KOPT-K1 (cell line): Measurements from ENCODE around the gene KHK.

ENCODE experiments used
- H3K27ac ChIP-seq: fragments of 200-600 bp; sonication (generic); 2 replicates; pipeline ENCODE4 v1.5.1; 2016; ENCODE audit warnings: antibody characterized with exemption, mild to moderate bottlenecking, low read depth, low read length; ENCODE audit not compliant: poor library complexity, severe bottlenecking
- H3K36me3 ChIP-seq: fragments of 200-600 bp; sonication (generic); 2 replicates; pipeline ENCODE4 v1.5.1; 2017; ENCODE audit warnings: antibody characterized with exemption, mild to moderate bottlenecking, low read length, moderate library complexity; ENCODE audit not compliant: insufficient read depth
- H3K9me3 ChIP-seq: fragments of 200-600 bp; sonication (generic); 2 replicates; pipeline ENCODE4 v1.5.1; 2017; ENCODE audit warnings: antibody characterized with exemption, low read length, mild to moderate bottlenecking; ENCODE audit not compliant: insufficient read depth, poor library complexity, severe bottlenecking

Gene KHK

GRCh38 chr2:27086724-27087593 is at the start of gene KHK:
Gene KHK, plus strand, starts transcription at chr2:27086772. Its CDS starts 488 bp downstream, at chr2:27087260.
- H3K27ac ChIP-seq = peak within 1 kb of the TSS; percentile 67
- H3K36me3 ChIP-seq = no peaks in the 10 kb centered on the region
- no peaks in the 10 kb centered on the region for H3K9me3 ChIP-seq

GRCh38 chr2:27038012-27038411 is 48.6 kb upstream of the KHK start:
- no peak overlapping the region for H3K27ac ChIP-seq
- no peaks in the 10 kb centered on the region for H3K9me3 ChIP-seq
- H3K36me3 ChIP-seq = peaks cover 84% of the 10 kb centered on the region

DNA sequence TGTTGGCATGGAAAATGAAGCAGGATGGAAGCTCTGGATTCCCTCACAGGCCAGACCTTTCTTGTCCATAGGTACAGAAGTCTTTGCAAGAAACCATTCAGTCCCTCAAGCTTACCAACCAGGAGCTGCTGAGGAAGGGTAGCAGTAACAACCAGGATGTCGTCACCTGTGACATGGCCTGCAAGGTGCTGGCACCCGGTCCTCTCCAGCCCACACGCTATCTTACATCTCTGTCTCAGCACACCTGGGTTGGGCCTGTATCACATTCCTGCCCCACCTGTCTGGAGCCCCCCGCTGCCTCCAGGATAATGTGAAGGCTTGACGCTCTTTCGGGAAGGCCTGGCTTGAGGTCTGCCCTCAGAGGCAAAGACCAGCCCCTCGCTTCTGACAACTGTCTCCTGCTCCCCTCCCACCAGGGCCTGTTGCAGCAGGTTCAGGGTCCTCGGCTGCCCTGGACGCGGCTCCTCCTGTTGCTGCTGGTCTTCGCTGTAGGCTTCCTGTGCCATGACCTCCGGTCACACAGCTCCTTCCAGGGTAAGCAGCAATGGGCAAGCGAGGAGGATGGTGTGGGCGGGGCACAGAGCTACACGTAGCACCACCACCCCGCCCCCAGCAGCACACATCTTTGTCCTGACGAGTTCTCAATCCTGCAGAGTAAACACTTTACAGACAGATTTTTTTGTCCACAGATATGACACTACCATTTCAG is 47.8 kb upstream of the KHK start:
- Histone ChIP-seq H3K9me3 (no peaks in the 10 kb centered on the region), H3K36me3 (peaks cover 88% of the 10 kb centered on the region), H3K27ac (no peak overlapping the region)

GRCh38 chr2:27039426-27039825 is 47.1 kb upstream of the KHK start:
- Histone ChIP-seq H3K36me3 (peaks cover 88% of the 10 kb centered on the region), H3K9me3 (no peaks in the 10 kb centered on the region), H3K27ac (no peak overlapping the region)

DNA sequence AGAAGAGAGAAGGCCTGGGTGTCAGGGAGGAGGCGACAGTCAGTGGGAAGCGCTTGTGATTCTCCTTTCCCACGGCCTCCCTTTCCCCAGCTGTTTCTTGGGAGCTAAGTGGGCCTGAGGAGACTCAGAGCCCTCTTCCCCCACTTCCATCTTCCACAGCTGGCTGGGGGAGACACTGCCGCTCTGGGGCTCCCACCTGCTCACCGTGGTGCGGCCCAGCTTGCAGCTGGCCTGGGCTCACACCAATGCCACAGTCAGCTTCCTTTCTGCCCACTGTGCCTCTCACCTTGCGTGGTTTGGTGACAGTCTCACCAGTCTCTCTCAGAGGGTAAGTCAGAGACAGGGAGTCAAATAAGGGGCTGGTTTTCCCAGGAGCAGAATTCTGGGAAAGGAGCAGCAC is 46.7 kb upstream of the KHK start:
- Histone ChIP-seq H3K27ac (no peak overlapping the region), H3K36me3 (peaks cover 85% of the 10 kb centered on the region), H3K9me3 (no peaks in the 10 kb centered on the region)

- Histone ChIP-seq H3K36me3 (peaks cover 81% of the 10 kb centered on the region), H3K27ac (no peak overlapping the region), H3K9me3 (no peaks in the 10 kb centered on the region)
Measured at GRCh38 chr2:27040282-27040681, 46.3 kb upstream of the KHK start.

- Histone ChIP-seq H3K27ac (no peak overlapping the region), H3K9me3 (no peaks in the 10 kb centered on the region), H3K36me3 (peaks cover 67% of the 10 kb centered on the region)
Measured at GRCh38 chr2:27041752-27042151, 44.8 kb upstream of the KHK start.

GRCh38 chr2:27042159-27042661 is 44.4 kb upstream of the KHK start:
- Histone ChIP-seq H3K27ac (no peak overlapping the region), H3K36me3 (peaks cover 62% of the 10 kb centered on the region), H3K9me3 (no peaks in the 10 kb centered on the region)

GRCh38 chr2:27042985-27043634 is 43.5 kb upstream of the KHK start:
- Histone ChIP-seq H3K27ac (no peak overlapping the region), H3K9me3 (no peaks in the 10 kb centered on the region), H3K36me3 (peaks cover 53% of the 10 kb centered on the region)

GRCh38 chr2:27049422-27050280 is 36.9 kb upstream of the KHK start:
- peak overlapping the region; percentile 88 for H3K27ac ChIP-seq
- peaks cover 15% of the 10 kb centered on the region for H3K36me3 ChIP-seq
- no peaks in the 10 kb centered on the region for H3K9me3 ChIP-seq

DNA sequence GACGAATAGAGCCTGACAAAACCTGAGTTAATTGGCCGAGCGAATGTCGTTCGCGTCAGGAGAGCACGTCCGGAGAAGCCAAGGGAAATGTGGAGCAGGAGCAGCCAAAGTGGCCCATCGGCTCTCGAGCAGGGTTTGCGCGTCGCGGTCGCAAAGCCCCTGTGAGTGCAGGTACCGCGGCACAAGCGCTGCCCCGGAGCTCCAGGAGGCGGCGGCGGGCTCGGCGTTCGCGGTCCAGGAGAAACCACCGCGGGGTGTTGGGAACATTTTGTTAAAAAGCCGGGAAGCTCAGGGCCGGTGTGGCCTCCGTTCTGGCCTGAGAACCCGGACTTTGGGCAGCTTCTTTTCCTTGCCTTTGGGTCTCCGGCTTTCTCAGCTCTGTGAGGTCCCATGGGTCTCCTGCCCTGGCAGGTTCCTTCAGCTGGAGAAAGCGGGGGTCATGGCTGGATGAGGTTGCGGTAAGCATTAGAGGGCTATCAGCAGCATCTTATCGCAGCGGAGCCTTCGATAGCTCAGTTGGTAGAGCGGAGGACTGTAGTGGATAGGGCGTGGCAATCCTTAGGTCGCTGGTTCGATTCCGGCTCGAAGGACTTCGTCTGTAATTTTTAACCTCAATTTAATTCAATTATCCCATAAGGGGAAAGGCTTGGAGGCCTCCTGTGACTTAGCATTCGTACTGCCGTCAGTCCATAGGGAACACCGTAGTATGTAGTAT is 36.1 kb upstream of the KHK start:
- Histone ChIP-seq H3K9me3 (no peaks in the 10 kb centered on the region), H3K27ac (peak overlapping the region; percentile 88), H3K36me3 (peaks cover 23% of the 10 kb centered on the region)

DNA sequence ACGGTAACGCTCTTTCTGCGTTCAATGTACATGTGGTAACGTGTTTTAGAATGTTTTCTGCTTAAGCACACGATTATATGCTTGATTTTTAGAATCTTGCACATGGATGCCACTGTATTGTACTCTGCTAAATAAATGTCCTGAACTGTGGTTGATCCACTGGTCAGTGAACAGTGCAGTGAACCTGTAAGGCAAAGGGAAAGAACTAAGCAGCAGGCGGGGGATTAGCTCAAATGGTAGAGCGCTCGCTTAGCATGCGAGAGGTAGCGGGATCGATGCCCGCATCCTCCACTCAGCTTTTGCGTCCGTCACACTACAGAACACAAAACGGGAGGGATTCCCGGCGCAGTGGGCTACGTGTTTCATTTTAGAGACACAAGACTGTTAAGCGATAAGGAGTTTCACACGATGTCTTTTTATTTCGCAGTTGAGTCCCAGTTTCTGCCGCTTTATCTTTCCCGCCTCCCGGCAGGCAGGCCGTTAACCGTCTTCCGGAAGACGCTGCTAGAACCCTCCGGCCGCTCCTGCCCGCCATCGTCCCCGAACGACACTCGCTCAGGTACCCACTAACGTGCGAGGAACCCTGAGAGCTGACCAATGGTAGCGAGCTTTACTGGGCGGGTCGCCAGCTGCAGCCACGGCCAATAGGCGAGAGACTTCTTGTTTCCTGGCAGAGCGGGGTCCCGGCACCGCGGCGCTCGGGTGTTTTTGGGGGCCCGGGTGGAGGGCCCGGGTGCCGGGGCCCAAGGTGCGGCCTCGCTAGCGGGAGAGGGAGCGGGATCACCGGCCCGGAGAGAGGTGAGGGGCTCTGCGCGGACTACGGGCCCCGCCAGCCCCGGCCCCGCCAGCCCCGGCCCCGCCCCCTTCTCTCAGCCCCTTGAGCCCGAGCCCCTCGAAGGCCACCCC is 35.3 kb upstream of the KHK start, which contains the start of gene AGBL5:
TSS of gene AGBL5 (plus strand) at position 673 of the 906 bp plus-strand sequence. CDS start 1,291 bp downstream, outside the sequence.
- Histone ChIP-seq H3K9me3 (no peaks in the 10 kb centered on the region), H3K36me3 (peaks cover 31% of the 10 kb centered on the region), H3K27ac (peak within 1 kb of the TSS; percentile 88)
